H9 (cell line): ENCODE results near the gene STRADA. TPM values are rescaled to one million over a fixed set of nuclear protein-coding genes. Genes with fewer than 3 reads are reported as not detected.

Experiments used
- DNase-seq: peaks from one replicate; pipeline ENCODE4 v3.0.0-alpha.2; 2017
- H2AFZ ChIP-seq: one replicate; pipeline ENCODE4 v1.6.1; 2013; ENCODE audit warnings: mild to moderate bottlenecking, low read length, control low read depth, moderate library complexity
- H2AK5ac ChIP-seq: 2 replicates; pipeline ENCODE4 v1.6.1; 2013; ENCODE audit warnings: low read length, control low read depth, mixed read lengths; ENCODE audit not compliant: insufficient read length
- H2BK120ac ChIP-seq: one replicate; pipeline ENCODE4 v1.6.1; 2013; ENCODE audit warnings: low read depth, mild to moderate bottlenecking, low read length, control low read depth, inconsistent platforms; ENCODE audit not compliant: poor library complexity, severe bottlenecking
- H2BK12ac ChIP-seq: 2 replicates; pipeline ENCODE4 v1.6.1; 2013; ENCODE audit warnings: low read length, control low read depth, mixed read lengths, low read depth; ENCODE audit not compliant: insufficient read length
- H2BK15ac ChIP-seq: 2 replicates; pipeline ENCODE4 v1.6.1; 2013; ENCODE audit warnings: low read depth, low read length, control low read depth
- H2BK20ac ChIP-seq: one replicate; pipeline ENCODE4 v1.6.1; 2013; ENCODE audit warnings: low read depth, mild to moderate bottlenecking, low read length, control low read depth, inconsistent platforms; ENCODE audit not compliant: poor library complexity, severe bottlenecking
- H2BK5ac ChIP-seq: 2 replicates; pipeline ENCODE4 v1.6.1; 2013; ENCODE audit warnings: low read length, control low read depth, mixed read lengths; ENCODE audit not compliant: insufficient read length
- H3K14ac ChIP-seq: 2 replicates; pipeline ENCODE4 v1.6.1; 2013; ENCODE audit warnings: low read length, control low read depth; ENCODE audit not compliant: insufficient read depth
- H3K18ac ChIP-seq: 2 replicates; pipeline ENCODE4 v1.6.1; 2013; ENCODE audit warnings: low read depth, mild to moderate bottlenecking, mixed read lengths, low read length, control low read depth; ENCODE audit not compliant: insufficient read length
- H3K23ac ChIP-seq: 2 replicates; pipeline ENCODE4 v1.6.1; 2013; ENCODE audit warnings: low read length, control low read depth, mixed read lengths, low read depth; ENCODE audit not compliant: insufficient read length
- H3K23me2 ChIP-seq: 2 replicates; pipeline ENCODE4 v1.6.1; 2013; ENCODE audit warnings: low read depth, mild to moderate bottlenecking, mixed read lengths, low read length, control low read depth; ENCODE audit not compliant: insufficient read length, poor library complexity, severe bottlenecking
- H3K27ac ChIP-seq: 2 replicates; pipeline ENCODE4 v1.5.1; 2013; ENCODE audit warnings: low read length, control low read depth, mixed read lengths, low read depth; ENCODE audit not compliant: insufficient read length
- H3K27me3 ChIP-seq: 2 replicates; pipeline ENCODE4 v1.6.1; 2013; ENCODE audit warnings: low read length, control low read depth, inconsistent platforms; ENCODE audit not compliant: insufficient read depth
- H3K4ac ChIP-seq: 2 replicates; pipeline ENCODE4 v1.6.1; 2013; ENCODE audit warnings: low read depth, mild to moderate bottlenecking, control low read depth, inconsistent platforms, low read length, moderate library complexity
- H3K4me1 ChIP-seq: 2 replicates; pipeline ENCODE4 v1.6.1; 2013; ENCODE audit warnings: low read length, control low read depth, inconsistent platforms; ENCODE audit not compliant: insufficient read depth
- H3K4me2 ChIP-seq: 2 replicates; pipeline ENCODE4 v1.6.1; 2013; ENCODE audit warnings: low read length, control low read depth, mixed read lengths; ENCODE audit not compliant: insufficient read length, insufficient read depth
- H3K56ac ChIP-seq: 2 replicates; pipeline ENCODE4 v1.6.1; 2013; ENCODE audit warnings: low read depth, mild to moderate bottlenecking, mixed read lengths, low read length, control low read depth; ENCODE audit not compliant: insufficient read length
- H3K79me1 ChIP-seq: 2 replicates; pipeline ENCODE4 v1.6.1; 2013; ENCODE audit warnings: low read depth, mild to moderate bottlenecking, moderate library complexity, low read length, control low read depth, inconsistent platforms; ENCODE audit not compliant: insufficient read depth, poor library complexity, severe bottlenecking
- H3K79me2 ChIP-seq: 2 replicates; pipeline ENCODE4 v1.6.1; 2013; ENCODE audit warnings: low read length, control low read depth, inconsistent platforms; ENCODE audit not compliant: insufficient read depth
- H3K9ac ChIP-seq: 2 replicates; pipeline ENCODE4 v1.6.1; 2013; ENCODE audit warnings: low read length, control low read depth, mixed read lengths; ENCODE audit not compliant: insufficient read length; ENCODE audit errors: extremely low read depth
- H3K9me3 ChIP-seq: one replicate; pipeline ENCODE4 v1.6.1; 2013; ENCODE audit warnings: low read depth, low read length, inconsistent platforms; ENCODE audit not compliant: control insufficient read depth
- H3T11ph ChIP-seq: one replicate; pipeline ENCODE4 v1.6.1; 2013; ENCODE audit warnings: mild to moderate bottlenecking, low read length, control low read depth, inconsistent platforms
- H4K20me1 ChIP-seq: one replicate; pipeline ENCODE4 v1.6.1; 2013; ENCODE audit not compliant: control insufficient read depth, insufficient read length, insufficient read depth
- H4K5ac ChIP-seq: 2 replicates; pipeline ENCODE4 v1.6.1; 2013; ENCODE audit warnings: low read depth, mild to moderate bottlenecking, mixed read lengths, low read length, control low read depth; ENCODE audit not compliant: insufficient read length
- H4K8ac ChIP-seq: replicated peaks from 2 replicates; pipeline ENCODE4 v1.6.1; 2013; ENCODE audit warnings: low read length, control low read depth, mixed read lengths, low read depth; ENCODE audit not compliant: insufficient read length
- H4K91ac ChIP-seq: 2 replicates; pipeline ENCODE4 v1.6.1; 2013; ENCODE audit warnings: low read depth, mild to moderate bottlenecking, moderate library complexity, mixed read lengths, low read length, control low read depth; ENCODE audit not compliant: insufficient read length
- H3K27ac Mint-ChIP-seq, 3 experiments: 2 replicates in 2 of 3; 3 replicates in 1 of 3; pipeline ENCODE4 v1.8.0; 2020 to 2021; ENCODE audit warnings: mixed read lengths in 3 of 3, mild to moderate bottlenecking in 1 of 3, moderate library complexity in 1 of 3
- H3K27me3 Mint-ChIP-seq: 2 replicates; pipeline ENCODE4 v1.8.0; 2021; ENCODE audit warnings: low read depth, mild to moderate bottlenecking, moderate library complexity, mixed read lengths
- H3K36me3 Mint-ChIP-seq, 3 experiments: 2 replicates in 2 of 3; 3 replicates in 1 of 3; pipeline ENCODE4 v1.8.0; 2020 to 2021; ENCODE audit warnings: low read depth in 3 of 3, mixed read lengths in 3 of 3; ENCODE audit not compliant: insufficient read depth in 1 of 3
- H3K4me1 Mint-ChIP-seq, 2 experiments: 2 replicates each; pipeline ENCODE4 v1.8.0; 2020; ENCODE audit warnings: mixed read lengths in 2 of 2
- H3K4me3 Mint-ChIP-seq, 2 experiments: 2 replicates in 1 of 2; 3 replicates in 1 of 2; pipeline ENCODE4 v1.8.0; 2020 to 2021; ENCODE audit warnings: mild to moderate bottlenecking in 2 of 2, mixed read lengths in 2 of 2, moderate library complexity in 1 of 2
- H3K9me3 Mint-ChIP-seq, 2 experiments: 2 replicates in 1 of 2; 3 replicates in 1 of 2; pipeline ENCODE4 v1.8.0; 2020; ENCODE audit warnings: mild to moderate bottlenecking in 2 of 2, mixed read lengths in 2 of 2, moderate library complexity in 1 of 2
- WGBS: extraction: QIAGEN DNeasy Blood & Tissue Kit; methylation state at CpG from one replicate; pipeline ENCODE4 v1.1.7; 2013; ENCODE audit warnings: missing lambda C conversion rate, low lambda C conversion rate, mixed read lengths; ENCODE audit not compliant: insufficient read length; ENCODE audit errors: extremely low coverage; 5-methylcytosine and 5-hydroxymethylcytosine counted together
- total RNA-seq: library from RNA; stranded (reverse); gene quantifications from 2 replicates; pipeline ENCODE4 v1.2.1, GENCODE V29; 2021
- TF ChIP-seq, protein P1 (sequence below): fragments of 200-600 bp; sonication (generic); conservative IDR thresholded peaks from 3 replicates; pipeline ENCODE4 v1.8.0; 2021; ENCODE audit warnings: antibody characterized with exemption, mild to moderate bottlenecking

STRADA gene
- total RNA-seq, 1 experiment from 2014 or later: 35.0 TPM

GRCh38 chr17:63754046-63754445 is 12.4 kb upstream of the STRADA start:
- Histone ChIP-seq H4K8ac (no peak overlapping the region), H2AFZ (no peak overlapping the region), H3K9ac (no peak overlapping the region), H4K20me1 (no peaks in the 10 kb centered on the region), H3K4ac (no peak overlapping the region), H3T11ph (no peak overlapping the region), H2AK5ac (no peak overlapping the region), H3K4me1 (no peaks in the 10 kb centered on the region), H3K23ac (no peak overlapping the region), H2BK20ac (no peak overlapping the region), H3K4me2 (no peak overlapping the region), H3K9me3 (no peaks in the 10 kb centered on the region), H3K27ac (no peak overlapping the region), H4K91ac (no peak overlapping the region), H2BK120ac (no peak overlapping the region), H3K56ac (no peak overlapping the region), H3K79me1 (no peaks in the 10 kb centered on the region), H2BK12ac (no peak overlapping the region), H3K79me2 (no peaks in the 10 kb centered on the region), H4K5ac (no peak overlapping the region), H3K27me3 (no peaks in the 10 kb centered on the region), H3K18ac (no peak overlapping the region), H2BK15ac (no peak overlapping the region), H3K14ac (no peak overlapping the region), H3K23me2 (no peaks in the 10 kb centered on the region), H2BK5ac (no peak overlapping the region)
- no peaks in the 10 kb centered on the region for H3K4me1 Mint-ChIP-seq
- no peaks in the 10 kb centered on the region for H3K9me3 Mint-ChIP-seq
- no CpG with 5 or more reads among the region's 3 CpGs for WGBS
- peak overlapping the region in 1 of 3 experiments; percentile 17; a peak in 1 of 7 replicates for H3K27ac Mint-ChIP-seq
- H3K27me3 Mint-ChIP-seq: no peaks in the 10 kb centered on the region
- no peak overlapping the region for H3K4me3 Mint-ChIP-seq
- DNase-seq: no peak
- TF ChIP-seq, protein P1, sequence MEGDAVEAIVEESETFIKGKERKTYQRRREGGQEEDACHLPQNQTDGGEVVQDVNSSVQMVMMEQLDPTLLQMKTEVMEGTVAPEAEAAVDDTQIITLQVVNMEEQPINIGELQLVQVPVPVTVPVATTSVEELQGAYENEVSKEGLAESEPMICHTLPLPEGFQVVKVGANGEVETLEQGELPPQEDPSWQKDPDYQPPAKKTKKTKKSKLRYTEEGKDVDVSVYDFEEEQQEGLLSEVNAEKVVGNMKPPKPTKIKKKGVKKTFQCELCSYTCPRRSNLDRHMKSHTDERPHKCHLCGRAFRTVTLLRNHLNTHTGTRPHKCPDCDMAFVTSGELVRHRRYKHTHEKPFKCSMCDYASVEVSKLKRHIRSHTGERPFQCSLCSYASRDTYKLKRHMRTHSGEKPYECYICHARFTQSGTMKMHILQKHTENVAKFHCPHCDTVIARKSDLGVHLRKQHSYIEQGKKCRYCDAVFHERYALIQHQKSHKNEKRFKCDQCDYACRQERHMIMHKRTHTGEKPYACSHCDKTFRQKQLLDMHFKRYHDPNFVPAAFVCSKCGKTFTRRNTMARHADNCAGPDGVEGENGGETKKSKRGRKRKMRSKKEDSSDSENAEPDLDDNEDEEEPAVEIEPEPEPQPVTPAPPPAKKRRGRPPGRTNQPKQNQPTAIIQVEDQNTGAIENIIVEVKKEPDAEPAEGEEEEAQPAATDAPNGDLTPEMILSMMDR: no peak
- peaks cover 28 to 86% (median 73%) of the 10 kb centered on the region in 3 experiments; a peak in 6 of 7 replicates for H3K36me3 Mint-ChIP-seq
